HG02943 (cell line): Measurements from ENCODE around the gene MPRIP.
"Not testable (repeated sequence)": the region's sequence is repeated elsewhere in the genome, so short reads cannot be mapped to it uniquely, and the experiment has no call there.

Experiments
- ATAC-seq: cut with Tn5 transposase; IDR thresholded peaks from one replicate; pipeline ENCODE4 v1.9.1; 2021; ENCODE audit warnings: mild to moderate bottlenecking, low read depth, moderate library complexity; ENCODE audit not compliant: unreplicated experiment

Gene MPRIP

GRCh38 chr17:17177176-17177575 lies 134.9 kb downstream of the MPRIP start:
- no peak for ATAC-seq

GRCh38 chr17:17179371-17179827 lies 137.1 kb downstream of the MPRIP start:
- ATAC-seq = no peak

- ATAC-seq = no peak
These were observed 137.9 kb downstream of the MPRIP start for GRCh38 chr17:17180141-17180603.

- no peak for ATAC-seq
These were observed 138.7 kb downstream of the MPRIP start for GRCh38 chr17:17180741-17181525.

- ATAC-seq = no peak
These were observed 139.7 kb downstream of the MPRIP start for GRCh38 chr17:17181666-17182597.

GRCh38 chr17:17182598-17183136 lies 140.4 kb downstream of the MPRIP start:
- no peak for ATAC-seq

- no peak for ATAC-seq
These were observed 141.5 kb downstream of the MPRIP start for GRCh38 chr17:17183744-17184143.

GRCh38 chr17:17184985-17185757 lies 142.9 kb downstream of the MPRIP start:
- not testable (repeated sequence) for ATAC-seq

- no peak for ATAC-seq
These were observed 143.8 kb downstream of the MPRIP start for GRCh38 chr17:17186051-17186450.

GRCh38 chr17:17186551-17187505 lies 144.6 kb downstream of the MPRIP start:
- no peak for ATAC-seq

- no peak for ATAC-seq
These were observed 146.3 kb downstream of the MPRIP start for GRCh38 chr17:17188586-17188985.

- no peak for ATAC-seq
These were observed 147.3 kb downstream of the MPRIP start for GRCh38 chr17:17189559-17189958.

GRCh38 chr17:17190188-17190587 lies 147.9 kb downstream of the MPRIP start:
- no peak for ATAC-seq

- no peak for ATAC-seq
These were observed 149.1 kb downstream of the MPRIP start for GRCh38 chr17:17191346-17191792.

- ATAC-seq = no peak
These were observed 149.7 kb downstream of the MPRIP start for GRCh38 chr17:17191961-17192381.

GRCh38 chr17:17195466-17195865 lies 153.2 kb downstream of the MPRIP start:
- ATAC-seq = not testable (repeated sequence)

GRCh38 chr17:17196776-17197175 lies 154.5 kb downstream of the MPRIP start:
- no peak for ATAC-seq

GRCh38 chr17:17198281-17198680 lies 156.0 kb downstream of the MPRIP start:
- ATAC-seq = no peak

GRCh38 chr17:17200311-17200710 lies 158.1 kb downstream of the MPRIP start:
- no peak for ATAC-seq
